C4-2B (cell line): ENCODE data around the gene SESN2.

ENCODE experiments used
- H3K27ac ChIP-seq: fragments of 450-650 bp; 2 replicates; pipeline ENCODE4 v1.5.1; 2017
- CTCF ChIP-seq: fragments of 450-650 bp; conservative IDR thresholded peaks from 2 replicates; pipeline ENCODE4 v1.5.1; 2017; ENCODE audit warnings: mild to moderate bottlenecking
- ZFX ChIP-seq: fragments of 450-650 bp; IDR thresholded peaks from 2 replicates; pipeline ENCODE4 v1.6.1; 2017

The SESN2 gene

DNA sequence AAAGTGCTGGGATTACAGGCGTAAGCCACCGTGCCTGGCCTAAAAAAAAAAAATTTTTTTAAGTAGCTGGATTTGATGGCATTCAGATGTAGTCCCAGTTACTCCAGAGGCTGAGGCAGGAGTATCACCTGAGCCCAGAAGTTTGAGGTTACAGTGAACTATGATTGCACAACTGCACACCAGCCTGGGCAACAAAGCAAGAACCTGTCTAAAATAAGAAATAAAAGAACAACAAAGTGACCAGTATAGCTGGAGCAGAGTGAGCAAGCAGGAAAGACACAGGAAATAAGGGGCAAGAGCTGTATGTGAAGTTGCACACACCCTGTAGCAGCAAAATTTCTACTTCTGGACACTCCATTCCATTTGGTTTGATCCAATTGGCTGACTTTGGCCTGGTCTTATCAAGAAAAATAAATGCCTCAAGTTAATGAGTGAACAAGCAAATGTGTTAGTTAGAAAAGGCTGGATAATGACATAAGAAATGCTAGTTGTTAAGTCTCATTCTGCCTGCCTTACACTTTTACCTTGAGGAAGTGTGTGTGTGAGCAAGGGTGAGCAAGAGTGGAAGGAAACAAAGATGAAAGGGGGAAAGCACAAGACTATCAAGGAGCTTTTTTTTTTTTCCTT, 15.5 kb upstream of the SESN2 start:
- TF ChIP-seq CTCF, result no peak
- TF ChIP-seq ZFX, result no peak
- H3K27ac ChIP-seq, result no peak overlapping the region

DNA sequence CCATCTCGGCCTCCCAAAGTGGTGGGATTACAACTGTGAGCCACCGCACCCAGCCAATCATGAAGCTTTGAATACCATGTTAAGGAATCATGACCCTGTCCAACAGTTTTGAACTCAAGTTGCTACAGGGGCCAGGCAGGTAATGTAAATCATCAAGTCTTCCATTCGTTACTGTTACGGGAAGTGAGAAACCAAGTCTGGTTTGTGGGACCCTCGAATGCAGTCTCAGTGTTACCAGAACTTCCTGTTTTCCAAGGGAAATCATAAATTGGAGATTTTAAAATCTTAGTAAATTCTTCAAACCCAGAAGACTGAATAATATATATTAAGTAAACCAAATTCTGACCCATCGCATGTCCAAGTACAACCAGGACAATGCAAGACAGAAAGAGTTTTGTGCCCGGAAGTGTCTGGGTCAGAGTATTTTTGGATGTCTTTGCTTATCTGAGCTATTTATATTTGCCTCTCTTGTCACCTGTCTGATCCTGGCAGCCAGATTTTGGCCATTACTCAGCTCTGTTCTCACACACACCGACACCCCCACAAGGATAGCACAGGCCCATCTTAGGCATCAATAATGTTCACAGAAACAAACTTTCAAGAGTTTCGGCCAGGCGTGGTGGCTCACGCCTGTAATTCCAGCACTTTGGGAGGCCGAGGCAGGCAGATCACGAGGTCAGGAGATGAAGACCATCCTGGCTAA, 14.6 kb upstream of the SESN2 start:
- no peak overlapping the region for H3K27ac ChIP-seq
- TF ChIP-seq CTCF (no peak), ZFX (no peak)

GRCh38 chr1:28246427-28246832, 12.9 kb upstream of the SESN2 start:
- peak overlapping the region; percentile 68 for H3K27ac ChIP-seq
- TF ChIP-seq CTCF (no peak), ZFX (no peak)

- TF ChIP-seq ZFX, result no peak
- no peak for TF ChIP-seq CTCF
- H3K27ac ChIP-seq, result peak overlapping the region; percentile 68
These were observed 11.6 kb upstream of the SESN2 start for GRCh38 chr1:28247612-28248272.

GRCh38 chr1:28248273-28249012, 10.9 kb upstream of the SESN2 start:
- peak overlapping the region; percentile 68 for H3K27ac ChIP-seq
- TF ChIP-seq ZFX (no peak), CTCF (peak; percentile 98)

DNA sequence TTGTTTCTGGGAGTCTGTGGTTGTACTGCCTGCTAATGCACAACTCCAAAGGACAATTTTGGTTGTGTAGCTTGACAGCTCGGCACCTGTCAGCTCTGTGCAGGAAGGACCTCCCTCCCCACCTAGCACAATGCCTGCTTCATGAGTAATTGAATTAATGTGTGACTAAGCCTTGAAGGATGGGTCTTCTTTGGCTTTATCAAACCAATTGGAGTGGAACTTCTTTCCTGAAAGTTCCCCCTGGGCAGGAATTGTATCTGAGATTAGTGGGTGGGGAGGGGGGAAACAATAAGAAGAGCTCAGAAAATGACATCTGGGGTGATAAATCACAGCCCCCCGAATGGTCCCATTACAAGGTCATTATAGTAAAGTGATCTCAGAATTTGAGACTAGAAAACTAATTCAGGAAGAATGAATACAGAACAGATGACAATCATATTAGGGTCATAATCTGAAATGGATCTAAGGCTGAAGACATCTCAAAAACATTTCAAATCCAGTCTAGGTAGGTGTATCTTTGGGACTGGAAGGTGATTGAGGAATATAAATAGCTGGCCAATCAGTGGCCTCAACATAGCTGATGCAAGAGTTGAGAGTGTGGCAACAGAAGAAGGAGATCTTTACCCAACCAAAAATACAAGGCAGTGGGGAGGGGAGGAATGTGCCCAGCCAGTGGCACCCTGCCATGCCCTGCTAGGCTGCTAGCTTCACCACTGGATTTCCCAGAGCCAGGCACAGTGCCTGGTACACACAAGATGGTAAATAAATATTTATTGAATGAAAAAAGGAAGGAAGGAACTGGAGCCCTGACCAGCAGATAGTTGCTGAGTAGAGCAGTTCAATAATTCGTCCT, 10.1 kb upstream of the SESN2 start:
- H3K27ac ChIP-seq, result peak overlapping the region; percentile 68
- no peak for TF ChIP-seq CTCF
- TF ChIP-seq ZFX, result no peak
